SK-N-SH treated with all-trans-retinoic acid at 6 μM for 48 hours (cell line): ENCODE measurements around the gene NUTM2B.
"Not testable (repeated sequence)": the region's sequence is repeated elsewhere in the genome, so short reads cannot be mapped to it uniquely, and the experiment has no call there.

Experiments used
- ARNTL ChIP-seq: fragments of 450-650 bp; formaldehyde crosslinking; IDR thresholded peaks from 2 replicates; pipeline ENCODE4 v1.5.0; 2020; ENCODE audit warnings: low read depth, mild to moderate bottlenecking, moderate library complexity, borderline replicate concordance
- CSDC2 ChIP-seq: fragments of 250-450 bp; sonication (Bioruptor Pico); IDR thresholded peaks from 2 replicates; pipeline ENCODE4 v1.5.0; 2020; ENCODE audit warnings: mild to moderate bottlenecking, moderate library complexity
- ESRRG ChIP-seq: fragments of 250-450 bp; sonication (Bioruptor Pico); IDR thresholded peaks from 2 replicates; pipeline ENCODE4 v1.6.1; 2021; ENCODE audit warnings: mild to moderate bottlenecking
- PPARA ChIP-seq: fragments of 250-450 bp; sonication (Bioruptor Pico); IDR thresholded peaks from 2 replicates; pipeline ENCODE4 v1.5.0; 2020; ENCODE audit warnings: mild to moderate bottlenecking, borderline replicate concordance
- SNAI2 ChIP-seq: fragments of 250-450 bp; sonication (Bioruptor Pico); IDR thresholded peaks from 2 replicates; pipeline ENCODE4 v1.5.0; 2020; ENCODE audit warnings: mild to moderate bottlenecking, moderate library complexity
- TCF4 ChIP-seq: fragments of 250-450 bp; sonication (Bioruptor Pico); IDR thresholded peaks from 2 replicates; pipeline ENCODE4 v1.8.0; 2021; ENCODE audit warnings: mild to moderate bottlenecking, moderate library complexity, borderline replicate concordance
- ZFP30 ChIP-seq: fragments of 450-650 bp; formaldehyde crosslinking; IDR thresholded peaks from 2 replicates; pipeline ENCODE4 v1.5.0; 2022; ENCODE audit warnings: mild to moderate bottlenecking, moderate library complexity
- ZNF565 ChIP-seq: fragments of 450-650 bp; formaldehyde crosslinking; conservative IDR thresholded peaks from 2 replicates; pipeline ENCODE4 v1.5.0; 2020; ENCODE audit warnings: low read depth, mild to moderate bottlenecking, moderate library complexity
- TF ChIP-seq, protein P1 (sequence below): fragments of 250-450 bp; sonication (Bioruptor Pico); IDR thresholded peaks from 2 replicates; pipeline ENCODE4 v1.5.0; 2020; ENCODE audit warnings: mild to moderate bottlenecking, moderate library complexity
- TF ChIP-seq, protein P2 (sequence below): fragments of 250-450 bp; sonication (Bioruptor Pico); IDR thresholded peaks from 2 replicates; pipeline ENCODE4 v1.8.0; 2021; ENCODE audit warnings: low read depth, mild to moderate bottlenecking, moderate library complexity, borderline replicate concordance
- TF ChIP-seq, protein P3 (sequence below): fragments of 250-450 bp; sonication (Bioruptor Pico); IDR thresholded peaks from 2 replicates; pipeline ENCODE4 v1.8.0; 2020; ENCODE audit warnings: mild to moderate bottlenecking, moderate library complexity, borderline replicate concordance
- TF ChIP-seq, protein P4 (sequence below): fragments of 250-450 bp; sonication (Bioruptor Pico); IDR thresholded peaks from 2 replicates; pipeline ENCODE4 v1.5.1; 2020; ENCODE audit warnings: low read depth, mild to moderate bottlenecking, moderate library complexity

DNA sequence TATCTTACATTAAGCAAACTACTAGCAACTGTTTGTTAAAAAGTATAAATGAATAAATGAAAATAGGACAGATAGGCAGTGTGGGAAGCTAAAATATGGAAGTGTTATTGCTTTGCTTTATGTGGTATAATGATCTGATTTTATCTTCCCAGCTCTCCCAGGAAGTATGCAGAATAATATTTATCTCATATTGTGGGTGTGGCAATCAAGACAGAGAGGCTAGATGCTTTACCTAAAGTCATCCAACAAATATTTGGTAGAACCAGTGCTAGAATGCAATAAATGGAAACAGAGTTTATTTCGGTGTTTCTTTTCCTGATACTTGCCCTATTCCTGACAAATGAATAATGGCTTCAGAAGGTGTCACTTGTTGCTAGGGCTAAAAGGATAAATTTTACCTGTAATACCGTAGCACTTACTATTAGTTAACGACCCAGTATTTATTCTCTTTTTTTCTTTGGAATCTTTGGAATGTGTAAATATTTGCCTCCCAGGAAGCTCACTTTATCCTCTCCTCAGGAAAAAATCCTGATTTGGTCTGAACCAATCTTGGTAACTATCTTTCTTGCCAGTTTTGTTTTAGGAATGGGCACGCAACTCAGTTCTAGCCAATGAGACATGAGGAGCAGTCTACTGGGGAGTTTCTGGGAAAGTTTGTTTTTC, 14.0 kb downstream of the NUTM2B start:
- TF ChIP-seq, protein P1, sequence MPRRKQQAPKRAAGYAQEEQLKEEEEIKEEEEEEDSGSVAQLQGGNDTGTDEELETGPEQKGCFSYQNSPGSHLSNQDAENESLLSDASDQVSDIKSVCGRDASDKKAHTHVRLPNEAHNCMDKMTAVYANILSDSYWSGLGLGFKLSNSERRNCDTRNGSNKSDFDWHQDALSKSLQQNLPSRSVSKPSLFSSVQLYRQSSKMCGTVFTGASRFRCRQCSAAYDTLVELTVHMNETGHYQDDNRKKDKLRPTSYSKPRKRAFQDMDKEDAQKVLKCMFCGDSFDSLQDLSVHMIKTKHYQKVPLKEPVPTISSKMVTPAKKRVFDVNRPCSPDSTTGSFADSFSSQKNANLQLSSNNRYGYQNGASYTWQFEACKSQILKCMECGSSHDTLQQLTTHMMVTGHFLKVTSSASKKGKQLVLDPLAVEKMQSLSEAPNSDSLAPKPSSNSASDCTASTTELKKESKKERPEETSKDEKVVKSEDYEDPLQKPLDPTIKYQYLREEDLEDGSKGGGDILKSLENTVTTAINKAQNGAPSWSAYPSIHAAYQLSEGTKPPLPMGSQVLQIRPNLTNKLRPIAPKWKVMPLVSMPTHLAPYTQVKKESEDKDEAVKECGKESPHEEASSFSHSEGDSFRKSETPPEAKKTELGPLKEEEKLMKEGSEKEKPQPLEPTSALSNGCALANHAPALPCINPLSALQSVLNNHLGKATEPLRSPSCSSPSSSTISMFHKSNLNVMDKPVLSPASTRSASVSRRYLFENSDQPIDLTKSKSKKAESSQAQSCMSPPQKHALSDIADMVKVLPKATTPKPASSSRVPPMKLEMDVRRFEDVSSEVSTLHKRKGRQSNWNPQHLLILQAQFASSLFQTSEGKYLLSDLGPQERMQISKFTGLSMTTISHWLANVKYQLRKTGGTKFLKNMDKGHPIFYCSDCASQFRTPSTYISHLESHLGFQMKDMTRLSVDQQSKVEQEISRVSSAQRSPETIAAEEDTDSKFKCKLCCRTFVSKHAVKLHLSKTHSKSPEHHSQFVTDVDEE (CRISPR knock-in tag), result not testable (repeated sequence)
- TF ChIP-seq, protein P2, sequence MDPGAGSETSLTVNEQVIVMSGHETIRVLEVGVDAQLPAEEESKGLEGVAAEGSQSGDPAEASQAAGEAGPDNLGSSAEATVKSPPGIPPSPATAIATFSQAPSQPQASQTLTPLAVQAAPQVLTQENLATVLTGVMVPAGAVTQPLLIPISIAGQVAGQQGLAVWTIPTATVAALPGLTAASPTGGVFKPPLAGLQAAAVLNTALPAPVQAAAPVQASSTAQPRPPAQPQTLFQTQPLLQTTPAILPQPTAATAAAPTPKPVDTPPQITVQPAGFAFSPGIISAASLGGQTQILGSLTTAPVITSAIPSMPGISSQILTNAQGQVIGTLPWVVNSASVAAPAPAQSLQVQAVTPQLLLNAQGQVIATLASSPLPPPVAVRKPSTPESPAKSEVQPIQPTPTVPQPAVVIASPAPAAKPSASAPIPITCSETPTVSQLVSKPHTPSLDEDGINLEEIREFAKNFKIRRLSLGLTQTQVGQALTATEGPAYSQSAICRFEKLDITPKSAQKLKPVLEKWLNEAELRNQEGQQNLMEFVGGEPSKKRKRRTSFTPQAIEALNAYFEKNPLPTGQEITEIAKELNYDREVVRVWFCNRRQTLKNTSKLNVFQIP, result not testable (repeated sequence)
- TF ChIP-seq SNAI2 (CRISPR knock-in tag); ZFP30 (CRISPR knock-in tag); ESRRG (CRISPR knock-in tag); TCF4; ZNF565 (CRISPR knock-in tag); CSDC2; PPARA (CRISPR knock-in tag); ARNTL: not testable (repeated sequence)
- TF ChIP-seq, protein P3, sequence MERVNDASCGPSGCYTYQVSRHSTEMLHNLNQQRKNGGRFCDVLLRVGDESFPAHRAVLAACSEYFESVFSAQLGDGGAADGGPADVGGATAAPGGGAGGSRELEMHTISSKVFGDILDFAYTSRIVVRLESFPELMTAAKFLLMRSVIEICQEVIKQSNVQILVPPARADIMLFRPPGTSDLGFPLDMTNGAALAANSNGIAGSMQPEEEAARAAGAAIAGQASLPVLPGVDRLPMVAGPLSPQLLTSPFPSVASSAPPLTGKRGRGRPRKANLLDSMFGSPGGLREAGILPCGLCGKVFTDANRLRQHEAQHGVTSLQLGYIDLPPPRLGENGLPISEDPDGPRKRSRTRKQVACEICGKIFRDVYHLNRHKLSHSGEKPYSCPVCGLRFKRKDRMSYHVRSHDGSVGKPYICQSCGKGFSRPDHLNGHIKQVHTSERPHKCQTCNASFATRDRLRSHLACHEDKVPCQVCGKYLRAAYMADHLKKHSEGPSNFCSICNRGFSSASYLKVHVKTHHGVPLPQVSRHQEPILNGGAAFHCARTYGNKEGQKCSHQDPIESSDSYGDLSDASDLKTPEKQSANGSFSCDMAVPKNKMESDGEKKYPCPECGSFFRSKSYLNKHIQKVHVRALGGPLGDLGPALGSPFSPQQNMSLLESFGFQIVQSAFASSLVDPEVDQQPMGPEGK (CRISPR knock-in tag), result not testable (repeated sequence)
- TF ChIP-seq, protein P4, sequence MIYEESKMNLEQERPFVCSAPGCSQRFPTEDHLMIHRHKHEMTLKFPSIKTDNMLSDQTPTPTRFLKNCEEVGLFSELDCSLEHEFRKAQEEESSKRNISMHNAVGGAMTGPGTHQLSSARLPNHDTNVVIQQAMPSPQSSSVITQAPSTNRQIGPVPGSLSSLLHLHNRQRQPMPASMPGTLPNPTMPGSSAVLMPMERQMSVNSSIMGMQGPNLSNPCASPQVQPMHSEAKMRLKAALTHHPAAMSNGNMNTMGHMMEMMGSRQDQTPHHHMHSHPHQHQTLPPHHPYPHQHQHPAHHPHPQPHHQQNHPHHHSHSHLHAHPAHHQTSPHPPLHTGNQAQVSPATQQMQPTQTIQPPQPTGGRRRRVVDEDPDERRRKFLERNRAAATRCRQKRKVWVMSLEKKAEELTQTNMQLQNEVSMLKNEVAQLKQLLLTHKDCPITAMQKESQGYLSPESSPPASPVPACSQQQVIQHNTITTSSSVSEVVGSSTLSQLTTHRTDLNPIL (CRISPR knock-in tag), result not testable (repeated sequence)
